ENCODE results near the gene NBAS.

GRCh38 chr2:15571729-15572128, 10.6 kb upstream of the NBAS start:
- no peak for TF ChIP-seq CTCF (IDR thresholded peaks at IDR 0.05; ENCODE audit: extremely low read depth in 1 of 2, insufficient read depth in 1 of 2, low read depth in 1 of 2, low read length in 2 of 2)
- no peak for TF ChIP-seq POLR2AphosphoS5 (IDR thresholded peaks at IDR 0.05; ENCODE audit: insufficient read depth, low read depth, low read length)
- no peak for TF ChIP-seq POLR2A (IDR thresholded peaks at IDR 0.05; ENCODE audit: low read depth, low read length)
- TF ChIP-seq EZH2 (IDR thresholded peaks at IDR 0.05; ENCODE audit: borderline replicate concordance, low read depth, low read length, severe bottlenecking): no peak
- no peak for TF ChIP-seq JUN (IDR thresholded peaks at IDR 0.05; ENCODE audit: borderline replicate concordance, insufficient read depth, insufficient read length, low read depth)
- TF ChIP-seq GATA2 (IDR thresholded peaks at IDR 0.05; ENCODE audit: insufficient read depth, insufficient read length, low read depth, low read length): no peak

Data from endothelial cell of umbilical vein (primary cell).